Keratinocyte (primary cell): ENCODE measurements around the gene SMOC1. TPM values are rescaled to one million over a fixed set of nuclear protein-coding genes. Genes with fewer than 3 reads are reported as not detected.

Source experiments
- DNase-seq: peaks from one replicate; pipeline ENCODE4 v3.0.0-alpha.2; 2011; ENCODE audit warnings: low read depth, missing footprints, low spot score
- FAIRE-seq: peaks from 2 replicates; lab custom pipeline; 2011; peaks lifted over from hg19 to GRCh38; lab: Jason Lieb, UNC
- H2AFZ ChIP-seq: 2 replicates; pipeline ENCODE4 v1.6.0; 2012; ENCODE audit warnings: low read length, control low read depth, inconsistent platforms; ENCODE audit not compliant: control insufficient read depth
- H3K27ac ChIP-seq: 2 replicates; pipeline ENCODE4 v1.5.1; 2011; ENCODE audit warnings: low read length; ENCODE audit not compliant: control insufficient read depth, insufficient read depth
- H3K27me3 ChIP-seq: 3 replicates; pipeline ENCODE4 v1.6.0; 2011; ENCODE audit warnings: low read length; ENCODE audit not compliant: control insufficient read depth, insufficient read depth; ENCODE audit errors: extremely low read depth
- H3K36me3 ChIP-seq, 2 experiments: 2 replicates in 1 of 2; 3 replicates in 1 of 2; pipeline ENCODE4 v1.5.1; 2011; ENCODE audit warnings: low read length in 2 of 2, mild to moderate bottlenecking in 1 of 2; ENCODE audit not compliant: control insufficient read depth in 2 of 2, insufficient read depth in 2 of 2; ENCODE audit errors: extremely low read depth in 1 of 2
- H3K4me1 ChIP-seq: 3 replicates; pipeline ENCODE4 v1.5.1; 2011; ENCODE audit warnings: low read length; ENCODE audit not compliant: control insufficient read depth, insufficient read depth; ENCODE audit errors: extremely low read depth
- H3K4me2 ChIP-seq: 3 replicates; pipeline ENCODE4 v1.6.0; 2011; ENCODE audit warnings: low read depth, low read length; ENCODE audit not compliant: control insufficient read depth, insufficient read depth; ENCODE audit errors: extremely low read depth
- H3K4me3 ChIP-seq, 3 experiments: fragments of 200-600 bp in 1 of 3; sonication (generic) in 1 of 3; 2 replicates in 2 of 3; 3 replicates in 1 of 3; pipeline ENCODE4 v1.5.1; 2011 to 2016; ENCODE audit warnings: low read length in 3 of 3, mild to moderate bottlenecking in 3 of 3, control low read depth in 2 of 3, inconsistent platforms in 1 of 3, low read depth in 1 of 3, mixed read lengths in 1 of 3, mixed run types in 1 of 3, moderate library complexity in 1 of 3; ENCODE audit not compliant: control insufficient read depth in 2 of 3, insufficient read depth in 2 of 3; ENCODE audit errors: extremely low read depth in 1 of 3
- H3K79me2 ChIP-seq: 2 replicates; pipeline ENCODE4 v1.6.0; 2012; ENCODE audit warnings: low read length; ENCODE audit not compliant: control insufficient read depth, insufficient read depth
- H3K9ac ChIP-seq: 3 replicates; pipeline ENCODE4 v1.6.0; 2011; ENCODE audit warnings: low read length; ENCODE audit not compliant: control insufficient read depth, insufficient read depth; ENCODE audit errors: extremely low read depth
- H3K9me1 ChIP-seq: 3 replicates; pipeline ENCODE4 v1.6.0; 2011; ENCODE audit warnings: low read length; ENCODE audit not compliant: control insufficient read depth, insufficient read depth; ENCODE audit errors: extremely low read depth
- H3K9me3 ChIP-seq: 2 replicates; pipeline ENCODE4 v1.5.1; 2012; ENCODE audit warnings: low read depth, low read length; ENCODE audit not compliant: control insufficient read depth
- H4K20me1 ChIP-seq: 3 replicates; pipeline ENCODE4 v1.6.0; 2011; ENCODE audit warnings: low read length; ENCODE audit not compliant: control insufficient read depth, insufficient read depth; ENCODE audit errors: extremely low read depth
- EZH2 ChIP-seq: IDR thresholded peaks from one replicate; pipeline ENCODE4 v1.6.1; 2012; ENCODE audit warnings: inconsistent platforms, mild to moderate bottlenecking, low read length, moderate library complexity
- dilution Hi-C: fragments of 300-500 bp; cut with MboI; formaldehyde crosslinking; loops from one replicate; pipeline ENCODE4 v1.7.0; 2020; ENCODE audit warnings: low sequenced_read_pairs; ENCODE audit not compliant: extremely low pct_ligation_motif_present
- polyA plus RNA-seq, 5 experiments: library from polyadenylated mRNA; depleted of rRNA in 3 of 5; stranded (reverse) in 3 of 5; stranded (forward) in 1 of 5; unstranded in 1 of 5; fragments of >200 nt; gene quantifications; 1 replicate in 1 of 5; 2 replicates in 3 of 5; 3 replicates in 1 of 5; pipeline versions ENCODE4 v1.2.1 to v1.2.3, GENCODE V29; 2011 to 2012; ENCODE audit warnings: missing spikeins in 2 of 5, low read depth in 1 of 5, low replicate concordance in 1 of 5
- TF ChIP-seq, protein P1 (sequence below), 3 experiments: IDR thresholded peaks in 1 of 3; conservative IDR thresholded peaks in 1 of 3; optimal IDR thresholded peaks in 1 of 3; 2 replicates in 2 of 3; 3 replicates in 1 of 3; pipeline versions ENCODE3 to v1.5.1; 2011; ENCODE audit warnings: low read length in 3 of 3, mild to moderate bottlenecking in 3 of 3, moderate library complexity in 2 of 3, control low read depth in 1 of 3, inconsistent platforms in 1 of 3; ENCODE audit not compliant: insufficient read depth in 2 of 3; ENCODE audit errors: extremely low read depth in 1 of 3

Gene SMOC1
- polyA plus RNA-seq, 1 donor (not counting 4 experiments of a cell fraction or from before 2014, with no cell fraction given): 6.0 TPM

- DNase-seq: no peak
- FAIRE-seq: no peak
- Histone ChIP-seq H3K9me1 (no peaks in the 10 kb centered on the region), H3K27me3 (no peaks in the 10 kb centered on the region), H3K4me2 (no peak overlapping the region), H3K36me3 (no peaks in the 10 kb centered on the region), H3K9me3 (no peaks in the 10 kb centered on the region), H2AFZ (no peak overlapping the region), H3K27ac (no peak overlapping the region), H3K9ac (no peak overlapping the region), H3K79me2 (no peaks in the 10 kb centered on the region), H4K20me1 (no peaks in the 10 kb centered on the region), H3K4me3 (no peak overlapping the region), H3K4me1 (no peaks in the 10 kb centered on the region)
- TF ChIP-seq EZH2: no peak
- TF ChIP-seq, protein P1, sequence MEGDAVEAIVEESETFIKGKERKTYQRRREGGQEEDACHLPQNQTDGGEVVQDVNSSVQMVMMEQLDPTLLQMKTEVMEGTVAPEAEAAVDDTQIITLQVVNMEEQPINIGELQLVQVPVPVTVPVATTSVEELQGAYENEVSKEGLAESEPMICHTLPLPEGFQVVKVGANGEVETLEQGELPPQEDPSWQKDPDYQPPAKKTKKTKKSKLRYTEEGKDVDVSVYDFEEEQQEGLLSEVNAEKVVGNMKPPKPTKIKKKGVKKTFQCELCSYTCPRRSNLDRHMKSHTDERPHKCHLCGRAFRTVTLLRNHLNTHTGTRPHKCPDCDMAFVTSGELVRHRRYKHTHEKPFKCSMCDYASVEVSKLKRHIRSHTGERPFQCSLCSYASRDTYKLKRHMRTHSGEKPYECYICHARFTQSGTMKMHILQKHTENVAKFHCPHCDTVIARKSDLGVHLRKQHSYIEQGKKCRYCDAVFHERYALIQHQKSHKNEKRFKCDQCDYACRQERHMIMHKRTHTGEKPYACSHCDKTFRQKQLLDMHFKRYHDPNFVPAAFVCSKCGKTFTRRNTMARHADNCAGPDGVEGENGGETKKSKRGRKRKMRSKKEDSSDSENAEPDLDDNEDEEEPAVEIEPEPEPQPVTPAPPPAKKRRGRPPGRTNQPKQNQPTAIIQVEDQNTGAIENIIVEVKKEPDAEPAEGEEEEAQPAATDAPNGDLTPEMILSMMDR (optimal IDR thresholded peaks at IDR 0.05 in 1 of 3, IDR thresholded peaks at IDR 0.05 in 1 of 3, conservative IDR thresholded peaks at IDR 0.05 in 1 of 3; ENCODE audit: extremely low read depth in 1 of 3, insufficient read depth in 2 of 3, low read length in 3 of 3): no peak
- dilution Hi-C loops: no loop called here
Observed at GRCh38 chr14:70069186-70069585, 190.0 kb downstream of the SMOC1 start.

GRCh38 chr14:70073924-70074566 is 194.8 kb downstream of the SMOC1 start:
- H3K9ac ChIP-seq: no peak overlapping the region
- peak; percentile 44 for FAIRE-seq

More at GRCh38 chr14:70073924-70074566, 194.8 kb downstream of the SMOC1 start:
- peak; percentile 33 for DNase-seq
- Histone ChIP-seq H3K9me1 (no peaks in the 10 kb centered on the region), H3K4me2 (no peak overlapping the region), H4K20me1 (no peaks in the 10 kb centered on the region), H3K27me3 (peaks cover 3% of the 10 kb centered on the region), H3K27ac (no peak overlapping the region), H3K36me3 (no peaks in the 10 kb centered on the region), H3K4me1 (no peaks in the 10 kb centered on the region), H3K9me3 (no peaks in the 10 kb centered on the region), H2AFZ (no peak overlapping the region), H3K4me3 (no peak overlapping the region), H3K79me2 (no peaks in the 10 kb centered on the region)
- dilution Hi-C loops: no loop called here
- TF ChIP-seq, protein P1 (optimal IDR thresholded peaks at IDR 0.05 in 1 of 3, IDR thresholded peaks at IDR 0.05 in 1 of 3, conservative IDR thresholded peaks at IDR 0.05 in 1 of 3; ENCODE audit: extremely low read depth in 1 of 3, insufficient read depth in 2 of 3, low read length in 3 of 3): peak; percentile 95 to 99 (median 97)
- no peak for TF ChIP-seq EZH2
